Spleen (tissue), 11 donors: ENCODE results near the gene EIF5B. TPM values are rescaled to one million over a fixed set of nuclear protein-coding genes. Genes with fewer than 3 reads are reported as not detected.

Experiments
- DNase-seq: peaks from one replicate; pipeline ENCODE4 v3.0.0-alpha.2; 2020
- H3K27ac ChIP-seq, 8 donors: fragments of 200-600 bp; sonication (generic) in 7 of 8; 1 replicate in 4 of 8; 2 replicates in 4 of 8; pipeline versions ENCODE4 v1.5.0 to v1.8.0; 2016 to 2021; ENCODE audit warnings: inconsistent platforms in 4 of 8, mild to moderate bottlenecking in 4 of 8, moderate library complexity in 1 of 8
- H3K27me3 ChIP-seq, 7 donors: fragments of 200-600 bp; sonication (generic) in 6 of 7; replicated peaks in 1 of 7; 1 replicate in 4 of 7; 2 replicates in 3 of 7; pipeline versions ENCODE4 v1.5.0 to v1.8.0; 2016 to 2021; ENCODE audit warnings: inconsistent platforms in 3 of 7, mild to moderate bottlenecking in 1 of 7
- H3K36me3 ChIP-seq, 6 donors: fragments of 200-600 bp; sonication (generic) in 5 of 6; 1 replicate in 4 of 6; 2 replicates in 2 of 6; pipeline versions ENCODE4 v1.5.0 to v1.8.0; 2016 to 2021; ENCODE audit warnings: inconsistent platforms in 2 of 6
- H3K4me1 ChIP-seq, 6 donors: fragments of 200-600 bp; sonication (generic) in 5 of 6; 1 replicate in 3 of 6; 2 replicates in 3 of 6; pipeline versions ENCODE4 v1.5.0 to v1.8.0; 2016 to 2021; ENCODE audit warnings: inconsistent platforms in 3 of 6
- H3K4me3 ChIP-seq, 8 donors: fragments of 200-600 bp; sonication (generic) in 7 of 8; 1 replicate in 4 of 8; 2 replicates in 4 of 8; pipeline versions ENCODE4 v1.5.0 to v1.8.0; 2016 to 2021; ENCODE audit warnings: inconsistent platforms in 4 of 8, mild to moderate bottlenecking in 4 of 8, moderate library complexity in 2 of 8
- H3K9me3 ChIP-seq, 8 donors: fragments of 200-600 bp; sonication (generic) in 7 of 8; 1 replicate in 4 of 8; 2 replicates in 4 of 8; pipeline versions ENCODE4 v1.5.0 to v1.8.0; 2016 to 2021; ENCODE audit warnings: inconsistent platforms in 4 of 8
- CTCF ChIP-seq, 11 experiments: fragments of 200-600 bp in 7 of 11; fragments of 450-650 bp in 4 of 11; sonication (generic) in 4 of 11; IDR thresholded peaks in 8 of 11; conservative IDR thresholded peaks in 3 of 11; 1 replicate in 7 of 11; 2 replicates in 4 of 11; pipeline versions ENCODE4 v1.4.0 to v1.8.0; 2016 to 2021; ENCODE audit warnings: antibody characterized with exemption in 11 of 11, inconsistent platforms in 4 of 11, mild to moderate bottlenecking in 1 of 11
- POLR2A ChIP-seq, 3 donors: fragments of 450-650 bp; IDR thresholded peaks; one replicate each; pipeline ENCODE4 v1.5.1; 2017; ENCODE audit warnings: antibody characterized with exemption in 3 of 3, mild to moderate bottlenecking in 1 of 3
- POLR2AphosphoS5 ChIP-seq, 3 donors: sonication (generic); formaldehyde crosslinking; IDR thresholded peaks; one replicate each; pipeline ENCODE4 v1.5.1; 2017; ENCODE audit warnings: antibody characterized with exemption in 3 of 3
- WGBS, 5 donors: extraction: QIAGEN DNeasy Blood & Tissue Kit in 3 of 5; methylation state at CpG; one replicate each; pipeline versions ENCODE4 v1.1.5 to v1.1.7; 2013 to 2018; 5-methylcytosine and 5-hydroxymethylcytosine counted together
- intact Hi-C: fragments of 100-400 bp; cut with DNase I; formaldehyde crosslinking; loops from one replicate; pipeline ENCODE4 v1.15.0; 2023; ENCODE audit warnings: low total_unique reads
- polyA plus RNA-seq, 3 donors: library from polyadenylated mRNA; stranded (reverse); fragments of 200-250 nt; gene quantifications; one replicate each; pipeline ENCODE4 v1.2.1, GENCODE V29; 2013
- total RNA-seq, 7 donors: library from RNA; depleted of rRNA in 3 of 7; stranded (reverse); fragments of >200 nt in 3 of 7; fragmentation: NEBNext Ultra II Directional in 4 of 7; extraction: Animal tissue kit (Norgen Biotek cat#: 25700) in 4 of 7; gene quantifications; one replicate each; pipeline versions ENCODE4 v1.1.0 to v1.2.1, GENCODE V29; 2016 to 2021
- donor health status: healthy with polysubstance abuse.
- donor health status: DM: no; HTN: no; CAD: no; lungs with moderate emphysema.
- donor health status: DM: no; HTN: no; CAD: no.
- donor health status: Bipolar disorder and iron deficiency.
- donor health status: healthy.
- donor health status: DM: no; HTN: no; CAD: no.
- donor health status: DM: yes; HTN: yes; CAD: no.

The EIF5B gene
- total and polyA plus RNA-seq, 10 donors: 14.6 to 49.5 (median 31.6) TPM

- no peaks in the 10 kb centered on the region for H3K4me1 ChIP-seq
- no peaks in the 10 kb centered on the region for H3K27me3 ChIP-seq
- TF ChIP-seq CTCF (IDR thresholded peaks at IDR 0.05 in 8 of 11, conservative IDR thresholded peaks at IDR 0.05 in 3 of 11) (no peak), POLR2A (IDR thresholded peaks at IDR 0.05) (no peak), POLR2AphosphoS5 (IDR thresholded peaks at IDR 0.05) (no peak)
- no peak overlapping the region for H3K27ac ChIP-seq
- 93 to 100% (median 98%) methylated on average over 2 of the region's 2 CpGs for WGBS, 5 donors
- intact Hi-C loops: no loop called here
- DNase-seq: no peak
- peaks cover 0 to 86% (median 45%) of the 10 kb centered on the region in 6 donors for H3K36me3 ChIP-seq
- no peaks in the 10 kb centered on the region for H3K9me3 ChIP-seq
- no peak overlapping the region for H3K4me3 ChIP-seq
Measured at GRCh38 chr2:99386011-99386410, 48.8 kb downstream of the EIF5B start.

DNA sequence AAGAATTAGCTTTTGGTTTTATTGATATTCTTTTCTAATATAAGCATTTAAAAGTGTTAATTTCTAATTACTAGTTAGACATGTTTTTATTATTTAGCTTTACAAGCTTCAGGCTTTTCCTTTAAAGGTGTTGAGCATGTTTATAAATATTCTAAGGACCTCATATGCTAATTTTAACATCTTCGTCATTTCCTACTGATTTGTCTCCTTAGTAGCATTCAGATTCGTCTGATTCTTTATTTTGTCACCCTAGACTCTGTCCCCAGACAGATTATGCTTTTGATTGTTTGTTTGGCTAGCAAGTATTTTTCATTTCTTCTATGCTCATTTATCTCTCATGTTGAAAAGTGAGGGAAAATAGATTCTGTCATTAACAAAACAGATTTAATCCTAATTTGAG, 51.7 kb downstream of the EIF5B start:
- no peaks in the 10 kb centered on the region for H3K9me3 ChIP-seq
- no peaks in the 10 kb centered on the region for H3K4me1 ChIP-seq
- no peak overlapping the region for H3K27ac ChIP-seq
- 84 to 95% (median 93%) methylated on average over 2 of the region's 2 CpGs for WGBS, 5 donors
- intact Hi-C loops: no loop called here
- no peak for TF ChIP-seq POLR2A (IDR thresholded peaks at IDR 0.05)
- TF ChIP-seq CTCF (IDR thresholded peaks at IDR 0.05 in 8 of 11, conservative IDR thresholded peaks at IDR 0.05 in 3 of 11): no peak
- no peak for TF ChIP-seq POLR2AphosphoS5 (IDR thresholded peaks at IDR 0.05)
- no peak for DNase-seq
- H3K27me3 ChIP-seq: no peaks in the 10 kb centered on the region
- H3K4me3 ChIP-seq: no peak overlapping the region
- H3K36me3 ChIP-seq: peaks cover 0 to 86% (median 50%) of the 10 kb centered on the region in 6 donors

GRCh38 chr2:99389371-99389770, 52.2 kb downstream of the EIF5B start:
- no peak overlapping the region for H3K4me3 ChIP-seq
- H3K27ac ChIP-seq: no peak overlapping the region
- peaks cover 4 to 87% (median 52%) of the 10 kb centered on the region in 6 donors for H3K36me3 ChIP-seq
- TF ChIP-seq POLR2AphosphoS5 (IDR thresholded peaks at IDR 0.05) (no peak), POLR2A (IDR thresholded peaks at IDR 0.05) (no peak), CTCF (IDR thresholded peaks at IDR 0.05 in 8 of 11, conservative IDR thresholded peaks at IDR 0.05 in 3 of 11) (no peak)
- intact Hi-C loops: no loop called here
- H3K4me1 ChIP-seq: no peaks in the 10 kb centered on the region
- DNase-seq: no peak
- H3K9me3 ChIP-seq: no peaks in the 10 kb centered on the region
- 45 to 95% (median 69%) methylated on average over 2 of the region's 2 CpGs for WGBS, 5 donors
- no peaks in the 10 kb centered on the region for H3K27me3 ChIP-seq

GRCh38 chr2:99389946-99390345, 52.8 kb downstream of the EIF5B start:
- Histone ChIP-seq H3K4me3 (no peak overlapping the region), H3K9me3 (no peaks in the 10 kb centered on the region), H3K27ac (no peak overlapping the region), H3K4me1 (no peaks in the 10 kb centered on the region), H3K27me3 (no peaks in the 10 kb centered on the region), H3K36me3 (peaks cover 4 to 87% (median 52%) of the 10 kb centered on the region in 6 donors)
- WGBS, 5 donors: 90 to 98% (median 95%) methylated on average over 3 of the region's 3 CpGs
- intact Hi-C loops: no loop called here
- no peak for TF ChIP-seq CTCF (IDR thresholded peaks at IDR 0.05 in 8 of 11, conservative IDR thresholded peaks at IDR 0.05 in 3 of 11)
- no peak for TF ChIP-seq POLR2A (IDR thresholded peaks at IDR 0.05)
- TF ChIP-seq POLR2AphosphoS5 (IDR thresholded peaks at IDR 0.05): no peak
- no peak for DNase-seq
